H1 (cell line): ENCODE results near the gene PDE2A. TPM values are rescaled to one million over a fixed set of nuclear protein-coding genes. Genes with fewer than 3 reads are reported as not detected.
A peak's percentile ranks its signal among the peaks of the same experiment; 100 is the strongest.

ENCODE experiments used
- CTCF ChIA-PET: fragments of 300-600 bp; sonication (Branson Sonifier 250); formaldehyde crosslinking; loops from one replicate; lab custom pipeline; 2021; ENCODE audit not compliant: partially characterized antibody; lab: Charles Lee
- POLR2A ChIA-PET: fragments of 300-600 bp; sonication (Branson Sonifier 250); formaldehyde crosslinking; loops from one replicate; lab custom pipeline; 2021; ENCODE audit warnings: inconsistent platforms; ENCODE audit not compliant: partially characterized antibody; lab: Charles Lee
- DNase-seq, 2 experiments: peaks; one replicate each; pipeline versions ENCODE4 v3.0.0 to v3.0.0-alpha.2; 2010 to 2022; ENCODE audit warnings: low spot score in 2 of 2, low read depth in 1 of 2, mixed read lengths in 1 of 2
- FAIRE-seq: peaks from 2 replicates; lab custom pipeline; 2011; peaks lifted over from hg19 to GRCh38; lab: Jason Lieb, UNC
- H2AFZ ChIP-seq: 2 replicates; pipeline ENCODE4 v1.8.1; 2012; ENCODE audit warnings: low read length, inconsistent platforms
- H2AK5ac ChIP-seq: 2 replicates; pipeline ENCODE4 v1.6.1; 2013; ENCODE audit warnings: low read depth, low read length
- H2BK120ac ChIP-seq: replicated peaks from 2 replicates; pipeline ENCODE3; 2013; ENCODE audit warnings: low read depth, low read length, inconsistent platforms
- H2BK12ac ChIP-seq: 2 replicates; pipeline ENCODE4 v1.6.1; 2013; ENCODE audit warnings: low read depth, low read length
- H2BK15ac ChIP-seq: 2 replicates; pipeline ENCODE4 v1.6.1; 2013; ENCODE audit warnings: low read length
- H2BK20ac ChIP-seq: 2 replicates; pipeline ENCODE4 v1.6.1; 2013; ENCODE audit warnings: low read length
- H2BK5ac ChIP-seq: 2 replicates; pipeline ENCODE4 v1.6.1; 2013; ENCODE audit warnings: low read depth, low read length
- H3K14ac ChIP-seq: 2 replicates; pipeline ENCODE4 v1.6.1; 2013; ENCODE audit warnings: inconsistent platforms; ENCODE audit not compliant: insufficient read length
- H3K18ac ChIP-seq: 2 replicates; pipeline ENCODE4 v1.6.1; 2013; ENCODE audit warnings: low read length; ENCODE audit errors: extremely low read depth
- H3K23ac ChIP-seq: 2 replicates; pipeline ENCODE4 v1.6.1; 2013; ENCODE audit warnings: inconsistent platforms; ENCODE audit not compliant: insufficient read length
- H3K23me2 ChIP-seq: 2 replicates; pipeline ENCODE4 v1.6.1; 2013; ENCODE audit warnings: low read depth, low read length
- H3K27ac ChIP-seq: 2 replicates; pipeline ENCODE4 v1.6.1; 2011; ENCODE audit warnings: low read depth, low read length, inconsistent platforms
- H3K27me3 ChIP-seq, 4 experiments: replicated peaks in 1 of 4; 1 replicate in 1 of 4; 2 replicates in 3 of 4; pipeline versions ENCODE4 v1.6.1 to v1.8.1; 2011 to 2013; ENCODE audit warnings: low read length in 3 of 4, mild to moderate bottlenecking in 3 of 4, inconsistent platforms in 2 of 4, mixed read lengths in 2 of 4, moderate library complexity in 1 of 4; ENCODE audit not compliant: control insufficient read depth in 3 of 4, insufficient read depth in 3 of 4; ENCODE audit errors: extremely low read depth in 1 of 4
- H3K36me3 ChIP-seq, 4 experiments: 2 replicates each; pipeline versions ENCODE4 v1.6.1 to v1.8.1; 2011 to 2013; ENCODE audit warnings: mild to moderate bottlenecking in 4 of 4, low read length in 3 of 4, moderate library complexity in 2 of 4, control low read depth in 1 of 4, inconsistent platforms in 1 of 4; ENCODE audit not compliant: insufficient read depth in 4 of 4, control insufficient read depth in 2 of 4
- H3K4ac ChIP-seq: replicated peaks from 2 replicates; pipeline ENCODE3; 2013; ENCODE audit warnings: low read length, low read depth, mixed read lengths, inconsistent platforms; ENCODE audit not compliant: insufficient read length
- H3K4me1 ChIP-seq, 4 experiments: replicated peaks in 1 of 4; 1 replicate in 1 of 4; 2 replicates in 3 of 4; pipeline versions ENCODE4 v1.6.1 to v1.8.1; 2011 to 2013; ENCODE audit warnings: low read length in 3 of 4, inconsistent platforms in 2 of 4, mixed read lengths in 1 of 4; ENCODE audit not compliant: insufficient read depth in 4 of 4, control insufficient read depth in 3 of 4
- H3K4me2 ChIP-seq, 2 experiments: 2 replicates each; pipeline versions ENCODE4 v1.6.1 to v1.8.1; 2011 to 2013; ENCODE audit warnings: low read depth in 2 of 2, low read length in 2 of 2, control low read depth in 1 of 2, inconsistent platforms in 1 of 2, mild to moderate bottlenecking in 1 of 2; ENCODE audit not compliant: insufficient read depth in 1 of 2
- H3K4me3 ChIP-seq, 4 experiments: fragments of 200-600, 300-600 bp in 1 of 4; sonication (generic), shearing (Covaris generic), sonication (Bioruptor Twin) in 1 of 4; 2 replicates each; pipeline versions ENCODE4 v1.5.1 to v1.8.1; 2011 to 2016; ENCODE audit warnings: low read length in 4 of 4, low read depth in 3 of 4, control low read depth in 2 of 4, inconsistent platforms in 2 of 4, mild to moderate bottlenecking in 2 of 4, mixed read lengths in 1 of 4, moderate library complexity in 1 of 4; ENCODE audit not compliant: insufficient read depth in 2 of 4; ENCODE audit errors: extremely low read depth in 1 of 4
- H3K56ac ChIP-seq: replicated peaks from 2 replicates; pipeline ENCODE3; 2013; ENCODE audit warnings: low read depth, mild to moderate bottlenecking, mixed read lengths, low read length, inconsistent platforms; ENCODE audit not compliant: insufficient read length
- H3K79me1 ChIP-seq: 2 replicates; pipeline ENCODE4 v1.6.1; 2013; ENCODE audit warnings: low read depth, low read length, control low read depth
- H3K79me2 ChIP-seq, 2 experiments: 2 replicates each; pipeline versions ENCODE4 v1.6.1 to v1.8.1; 2012 to 2013; ENCODE audit warnings: low read length in 2 of 2, mild to moderate bottlenecking in 2 of 2, inconsistent platforms in 1 of 2; ENCODE audit not compliant: insufficient read depth in 2 of 2, control insufficient read depth in 1 of 2
- H3K9ac ChIP-seq, 4 experiments: replicated peaks in 1 of 4; 1 replicate in 1 of 4; 2 replicates in 3 of 4; pipeline versions ENCODE4 v1.6.1 to v1.8.1; 2011 to 2013; ENCODE audit warnings: low read depth in 3 of 4, low read length in 3 of 4, control low read depth in 2 of 4, mild to moderate bottlenecking in 2 of 4, moderate library complexity in 2 of 4, inconsistent platforms in 1 of 4; ENCODE audit errors: extremely low read depth in 1 of 4
- H3K9me3 ChIP-seq, 2 experiments: 2 replicates each; pipeline versions ENCODE4 v1.6.1 to v1.8.1; 2012 to 2013; ENCODE audit warnings: mild to moderate bottlenecking in 2 of 2, moderate library complexity in 2 of 2, control low read depth in 1 of 2, inconsistent platforms in 1 of 2, low read depth in 1 of 2, low read length in 1 of 2, mixed read lengths in 1 of 2; ENCODE audit not compliant: insufficient read depth in 2 of 2
- H4K20me1 ChIP-seq, 2 experiments: replicated peaks in 1 of 2; 2 replicates each; pipeline versions ENCODE3 to v1.8.1; 2011 to 2013; ENCODE audit warnings: inconsistent platforms in 2 of 2, low read length in 2 of 2, mild to moderate bottlenecking in 1 of 2; ENCODE audit not compliant: insufficient read depth in 2 of 2, control insufficient read depth in 1 of 2
- H4K5ac ChIP-seq: 2 replicates; pipeline ENCODE4 v1.6.1; 2013; ENCODE audit warnings: low read length, low read depth, mixed read lengths, inconsistent platforms; ENCODE audit not compliant: insufficient read length
- H4K8ac ChIP-seq: 2 replicates; pipeline ENCODE4 v1.8.0; 2013; ENCODE audit warnings: mild to moderate bottlenecking, moderate library complexity, low read length, inconsistent platforms; ENCODE audit not compliant: insufficient read depth; ENCODE audit errors: extremely low read depth
- H4K91ac ChIP-seq: replicated peaks from 2 replicates; pipeline ENCODE3; 2013; ENCODE audit warnings: low read length, mixed read lengths, inconsistent platforms; ENCODE audit not compliant: insufficient read length
- CHD1 ChIP-seq: IDR thresholded peaks from 2 replicates; pipeline ENCODE4 v1.6.1; 2012; ENCODE audit warnings: low read depth, low read length, improper control_type of control experiment
- CREB1 ChIP-seq: IDR thresholded peaks from 2 replicates; pipeline ENCODE4 v1.6.1; 2012; ENCODE audit warnings: inconsistent platforms
- EP300 ChIP-seq, 2 experiments: IDR thresholded peaks; 1 replicate in 1 of 2; 2 replicates in 1 of 2; pipeline ENCODE4 v1.6.1; 2011 to 2012; ENCODE audit warnings: low read depth in 2 of 2, low read length in 2 of 2, mild to moderate bottlenecking in 2 of 2, borderline replicate concordance in 1 of 2, inconsistent platforms in 1 of 2, moderate library complexity in 1 of 2
- GTF2F1 ChIP-seq: IDR thresholded peaks from 2 replicates; pipeline ENCODE4 v1.6.1; 2012; ENCODE audit warnings: low read depth, low read length, improper control_type of control experiment, borderline replicate concordance
- KDM5A ChIP-seq: fragments of 200-600 bp; IDR thresholded peaks from 2 replicates; pipeline ENCODE4 v1.7.1; 2012; ENCODE audit warnings: mild to moderate bottlenecking, low read length, inconsistent platforms, mixed read lengths
- WGBS, 2 experiments: shearing (Covaris generic) in 1 of 2; methylation state at CpG; one replicate each; pipeline versions ENCODE4 v1.1.6 to v1.1.7; 2013 to 2015; ENCODE audit warnings: low lambda C conversion rate in 2 of 2, mixed read lengths in 2 of 2, inconsistent platforms in 1 of 2, low coverage in 1 of 2, missing lambda C conversion rate in 1 of 2; ENCODE audit not compliant: insufficient replicate concordance in 2 of 2, insufficient coverage in 1 of 2, insufficient read length in 1 of 2; ENCODE audit errors: extremely low coverage in 1 of 2, missing lambda C conversion rate in 1 of 2; 5-methylcytosine and 5-hydroxymethylcytosine counted together
- polyA plus RNA-seq, 7 experiments: library from polyadenylated mRNA; depleted of rRNA in 3 of 7; stranded (reverse) in 5 of 7; unstranded in 2 of 7; fragments of >200 nt in 5 of 7; fragments of 200-250 nt in 2 of 7; gene quantifications; 1 replicate in 5 of 7; 2 replicates in 1 of 7; 4 replicates in 1 of 7; pipeline versions ENCODE4 v1.2.1 to v1.2.3, GENCODE V29; 2011 to 2013; ENCODE audit warnings: missing spikeins in 2 of 7, mixed read lengths in 2 of 7
- total RNA-seq: library from RNA; stranded (reverse); fragmentation: NEBNext Ultra II Directional; extraction: Animal tissue kit (Norgen Biotek cat#: 25700); gene quantifications from 2 replicates; pipeline ENCODE4 v1.2.1, GENCODE V29; 2021

Gene PDE2A
- total and polyA plus RNA-seq, 2 of the 8 experiments (the other 6 are each of a cell fraction or from before 2014, with no cell fraction given) = 3.4 to 7.1 TPM

- Histone ChIP-seq H3K4me2 (peak overlapping the region; percentile 26 to 44), H2AFZ (no peak overlapping the region), H3K4me3 (no peak overlapping the region), H3K9ac (no peak overlapping the region), H4K20me1 (no peaks in the 10 kb centered on the region), H2AK5ac (no peak overlapping the region), H2BK15ac (peak overlapping the region; percentile 93; the same call in 1 of the 2 replicates), H2BK20ac (0 out of 2 replicates have a peak overlapping the region, but pooled peaks have one; percentile 34), H3K23me2 (peaks cover 1% of the 10 kb centered on the region; the same call in 1 of the 2 replicates), H3K79me1 (no peaks in the 10 kb centered on the region), H4K8ac (no peak overlapping the region), H3K4ac (peak overlapping the region; percentile 36), H3K9me3 (no peaks in the 10 kb centered on the region), H3K4me1 (peaks cover 5 to 31% (median 19%) of the 10 kb centered on the region in 4 experiments), H3K27me3 (peaks cover 9 to 42% (median 28%) of the 10 kb centered on the region in 4 experiments), H4K91ac (peak overlapping the region; percentile 78), H3K36me3 (no peaks in the 10 kb centered on the region), H3K79me2 (no peaks in the 10 kb centered on the region), H4K5ac (no peak overlapping the region), H3K18ac (0 out of 2 replicates have a peak overlapping the region, but pooled peaks have one; percentile 26), H3K23ac (no peak overlapping the region), H2BK5ac (peak overlapping the region; percentile 40; the same call in 1 of the 2 replicates), H3K27ac (no peak overlapping the region), H2BK12ac (peak overlapping the region; percentile 68; the same call in 1 of the 2 replicates), H3K14ac (no peak overlapping the region), H3K56ac (no peak overlapping the region), H2BK120ac (no peak overlapping the region)
- DNase-seq = no peak
- TF ChIP-seq CHD1 = peak; percentile 54; the same call in 1 of the 2 replicates
- peak in 1 of 2 experiments; percentile 55; a peak in 1 of 3 replicates for TF ChIP-seq EP300 (IDR thresholded peaks at IDR 0.05; ENCODE audit: borderline replicate concordance in 1 of 2, low read depth in 2 of 2, low read length in 2 of 2)
- TF ChIP-seq KDM5A = no peak
- TF ChIP-seq GTF2F1 = no peak
- no peak for TF ChIP-seq CREB1
- POLR2A ChIA-PET = interaction anchor here (0.9 to 1.1 kb wide), 2 partner anchors 13 to 85 kb away, joined by 3 to 4 read pairs; no protein-coding TSS in a partner anchor
- 43% methylated on average over 8 of the region's 9 CpGs; no CpG with 5 or more reads in 1 of the 2 experiments for WGBS, 2 experiments
- CTCF ChIA-PET = interaction anchor here (1.0 to 14.6 kb wide), 5 partner anchors 9 to 111 kb away, joined by 4 to 552 read pairs (median 20); partner anchors contain the start of gene PDE2A
- no peak for FAIRE-seq
Observed at GRCh38 chr11:72595292-72595684, 78.9 kb downstream of the PDE2A start.
